Brain microvascular endothelial cell (primary cell): ENCODE results near the gene CBX1.

ENCODE experiments used
- DNase-seq: peaks from one replicate; pipeline ENCODE4 v3.0.0-alpha.2; 2020
- H3K27ac ChIP-seq: fragments of 250-450 bp; sonication (Bioruptor Pico); 2 replicates; pipeline ENCODE4 v1.5.1; 2020; ENCODE audit warnings: mild to moderate bottlenecking, moderate library complexity
- H3K27me3 ChIP-seq: fragments of 250-450 bp; sonication (Bioruptor Pico); replicated peaks from 2 replicates; pipeline ENCODE4 v1.5.1; 2020; ENCODE audit warnings: mild to moderate bottlenecking
- H3K36me3 ChIP-seq: fragments of 250-450 bp; sonication (Bioruptor Pico); replicated peaks from 2 replicates; pipeline ENCODE4 v1.5.1; 2020; ENCODE audit warnings: mild to moderate bottlenecking
- H3K4me3 ChIP-seq: 2 replicates; pipeline ENCODE4 v1.5.1; 2011; ENCODE audit warnings: low read depth, mild to moderate bottlenecking, control low read depth, low read length, moderate library complexity
- CTCF ChIP-seq: IDR thresholded peaks from 2 replicates; pipeline ENCODE4 v1.5.1; 2011; ENCODE audit warnings: low read depth, mild to moderate bottlenecking, moderate library complexity, low read length, control low read depth, inconsistent platforms; ENCODE audit errors: missing control alignments
- in situ Hi-C: cut with HindIII; loops from 2 replicates; pipeline ENCODE4 v1.10.0; 2017; ENCODE audit warnings: low sequenced_read_pairs, low pct_ligation_motif_present

The CBX1 gene

GRCh38 chr17:48134912-48135480 lies 33.7 kb upstream of the CBX1 start:
- H3K4me3 ChIP-seq, result no peak overlapping the region
- H3K36me3 ChIP-seq, result no peaks in the 10 kb centered on the region
- DNase-seq, result no peak
- H3K27ac ChIP-seq, result no peak overlapping the region
- in situ Hi-C loops, result no loop called here
- H3K27me3 ChIP-seq, result no peaks in the 10 kb centered on the region
- TF ChIP-seq CTCF, result peak; percentile 44

GRCh38 chr17:48132385-48132784 lies 31.1 kb upstream of the CBX1 start:
- no peak for TF ChIP-seq CTCF
- in situ Hi-C loops, result no loop called here
- Histone ChIP-seq H3K36me3 (no peaks in the 10 kb centered on the region), H3K27me3 (no peaks in the 10 kb centered on the region), H3K27ac (no peak overlapping the region), H3K4me3 (no peak overlapping the region)
- DNase-seq, result no peak

DNA sequence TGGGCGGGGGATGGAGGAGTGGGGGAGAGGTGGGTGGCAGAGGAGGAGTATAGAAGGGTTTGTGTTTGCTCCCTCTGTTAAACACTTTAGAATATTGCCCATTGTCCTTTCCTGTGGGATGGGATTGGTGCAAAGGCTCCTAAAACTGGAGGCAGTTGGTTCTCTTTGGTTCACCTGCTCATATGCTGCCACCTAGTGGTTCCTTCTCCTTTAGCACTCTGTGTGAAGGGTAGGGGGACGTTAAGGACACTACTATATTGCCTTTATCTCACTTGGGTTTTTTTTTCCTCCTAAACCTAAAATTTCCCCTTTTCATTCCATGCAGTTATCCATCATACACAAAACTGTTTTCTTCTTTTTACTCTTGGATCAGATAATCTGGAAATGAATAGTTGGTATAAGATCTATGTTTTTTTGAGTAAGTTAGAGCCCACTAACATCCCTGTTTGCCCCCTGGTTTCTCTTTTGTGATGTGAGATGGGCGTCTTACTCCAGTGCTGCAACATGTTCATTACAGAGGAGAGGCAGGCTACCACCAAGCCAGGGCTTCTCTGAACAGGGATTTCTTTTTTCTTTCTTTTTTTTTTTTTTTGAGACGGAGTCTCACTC lies 30.0 kb upstream of the CBX1 start:
- TF ChIP-seq CTCF, result peak; percentile 87

DNA sequence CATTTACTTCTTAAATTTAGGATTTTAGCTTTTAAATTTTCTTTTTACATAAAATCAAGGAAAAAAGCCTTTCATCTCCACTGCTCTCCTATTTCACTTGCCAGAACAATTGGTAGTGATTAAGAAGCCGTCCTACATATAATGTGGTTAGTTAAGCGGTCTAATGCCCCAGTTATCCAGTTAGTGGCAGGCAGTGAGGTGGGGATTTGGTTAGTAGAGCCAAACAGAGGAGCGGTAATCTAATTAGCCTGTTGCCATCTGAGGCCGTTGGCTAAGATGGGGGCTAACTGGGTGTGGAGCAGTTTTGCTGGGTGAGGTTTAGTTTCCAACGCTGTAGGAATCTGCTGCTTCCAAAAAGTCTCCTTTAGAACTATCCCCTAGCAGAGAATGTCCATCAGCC lies 28.7 kb upstream of the CBX1 start:
- Histone ChIP-seq H3K27me3 (no peaks in the 10 kb centered on the region), H3K36me3 (peaks cover 4% of the 10 kb centered on the region), H3K27ac (no peak overlapping the region), H3K4me3 (no peak overlapping the region)
- in situ Hi-C loops, result no loop called here
- TF ChIP-seq CTCF, result no peak
- DNase-seq, result no peak

More for the DNA sequence above, 30.0 kb upstream of the CBX1 start:
- H3K4me3 ChIP-seq, result no peak overlapping the region
- in situ Hi-C loops, result no loop called here
- no peak overlapping the region for H3K27ac ChIP-seq
- peak; percentile 47 for DNase-seq
- no peaks in the 10 kb centered on the region for H3K27me3 ChIP-seq
- no peaks in the 10 kb centered on the region for H3K36me3 ChIP-seq

DNA sequence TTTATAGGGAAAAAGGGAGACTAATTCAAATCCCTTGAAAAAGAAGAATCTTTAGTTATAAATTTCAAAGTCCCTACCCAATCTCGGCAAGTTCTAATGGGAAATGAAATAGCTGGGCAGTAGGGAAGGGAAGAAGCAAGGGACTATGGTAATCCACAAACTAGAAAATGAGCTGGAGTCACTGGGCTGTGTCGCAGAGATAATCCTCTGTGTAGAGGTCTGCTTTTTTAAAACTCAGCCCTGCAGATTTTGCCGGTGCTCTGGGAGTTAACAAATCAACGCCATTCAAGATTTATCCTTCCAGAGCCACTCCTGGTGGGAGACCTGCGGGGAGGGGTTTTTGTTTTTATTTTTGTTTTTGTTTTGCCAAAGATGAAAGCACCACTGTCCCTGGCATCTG lies 27.1 kb upstream of the CBX1 start:
- Histone ChIP-seq H3K4me3 (no peak overlapping the region), H3K27me3 (no peaks in the 10 kb centered on the region), H3K36me3 (peaks cover 8% of the 10 kb centered on the region), H3K27ac (no peak overlapping the region)
- in situ Hi-C loops, result no loop called here
- TF ChIP-seq CTCF, result no peak
- no peak for DNase-seq
